Tibial nerve (tissue), 4 donors: Measurements from ENCODE around the gene ERGIC2.

ENCODE experiments used
- EP300 ChIP-seq, 2 donors: sonication (generic); formaldehyde crosslinking; IDR thresholded peaks; one replicate each; pipeline ENCODE4 v1.6.1; 2017; ENCODE audit warnings: antibody characterized with exemption in 2 of 2, mild to moderate bottlenecking in 1 of 2
- POLR2A ChIP-seq, 2 donors: fragments of 450-650 bp; IDR thresholded peaks; one replicate each; pipeline ENCODE4 v1.6.1; 2017; ENCODE audit warnings: antibody characterized with exemption in 2 of 2, mild to moderate bottlenecking in 2 of 2, moderate library complexity in 2 of 2
- TF ChIP-seq, protein P1 (sequence below), 5 experiments: fragments of 200-600 bp in 3 of 5; fragments of 450-650 bp in 2 of 5; sonication (generic) in 3 of 5; IDR thresholded peaks; one replicate each; pipeline ENCODE4 v1.5.1; 2016 to 2019; ENCODE audit warnings: antibody characterized with exemption in 5 of 5, mild to moderate bottlenecking in 3 of 5, moderate library complexity in 2 of 5

DNA sequence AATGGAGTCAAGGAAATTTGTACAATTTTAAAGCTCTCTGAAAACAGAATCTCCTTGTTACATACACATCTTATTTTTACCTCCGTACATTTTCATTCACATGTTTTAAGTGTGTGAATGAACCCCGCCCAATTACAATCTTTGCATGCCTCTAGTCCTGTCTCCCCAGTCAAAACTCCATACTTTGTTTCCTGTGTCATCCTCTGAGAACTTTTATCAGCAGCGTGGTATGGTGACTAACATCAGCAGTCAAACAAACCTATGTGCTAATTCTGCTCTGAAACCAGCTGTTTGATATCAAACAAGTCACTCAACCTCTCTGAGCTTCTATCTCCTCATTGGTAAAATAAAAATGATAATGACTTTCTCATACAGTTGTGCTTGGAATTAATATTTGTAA lies 15.8 kb upstream of the ERGIC2 start:
- TF ChIP-seq POLR2A (IDR thresholded peaks at IDR 0.05): no peak
- TF ChIP-seq, protein P1, sequence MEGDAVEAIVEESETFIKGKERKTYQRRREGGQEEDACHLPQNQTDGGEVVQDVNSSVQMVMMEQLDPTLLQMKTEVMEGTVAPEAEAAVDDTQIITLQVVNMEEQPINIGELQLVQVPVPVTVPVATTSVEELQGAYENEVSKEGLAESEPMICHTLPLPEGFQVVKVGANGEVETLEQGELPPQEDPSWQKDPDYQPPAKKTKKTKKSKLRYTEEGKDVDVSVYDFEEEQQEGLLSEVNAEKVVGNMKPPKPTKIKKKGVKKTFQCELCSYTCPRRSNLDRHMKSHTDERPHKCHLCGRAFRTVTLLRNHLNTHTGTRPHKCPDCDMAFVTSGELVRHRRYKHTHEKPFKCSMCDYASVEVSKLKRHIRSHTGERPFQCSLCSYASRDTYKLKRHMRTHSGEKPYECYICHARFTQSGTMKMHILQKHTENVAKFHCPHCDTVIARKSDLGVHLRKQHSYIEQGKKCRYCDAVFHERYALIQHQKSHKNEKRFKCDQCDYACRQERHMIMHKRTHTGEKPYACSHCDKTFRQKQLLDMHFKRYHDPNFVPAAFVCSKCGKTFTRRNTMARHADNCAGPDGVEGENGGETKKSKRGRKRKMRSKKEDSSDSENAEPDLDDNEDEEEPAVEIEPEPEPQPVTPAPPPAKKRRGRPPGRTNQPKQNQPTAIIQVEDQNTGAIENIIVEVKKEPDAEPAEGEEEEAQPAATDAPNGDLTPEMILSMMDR (IDR thresholded peaks at IDR 0.05): no peak
- no peak for TF ChIP-seq EP300 (IDR thresholded peaks at IDR 0.05)
